Fibroblast of upper back skin (primary cell): ENCODE measurements around the gene GNG7.
"Not testable (repeated sequence)": the region's sequence is repeated elsewhere in the genome, so short reads cannot be mapped to it uniquely, and the experiment has no call there.

Experiments
- DNase-seq: peaks from one replicate; pipeline ENCODE4 v3.0.0-alpha.2; 2013

GNG7 gene

GRCh38 chr19:2497186-2497585 lies 205.3 kb downstream of the GNG7 start:
- DNase-seq: no peak

- no peak for DNase-seq
Measured at GRCh38 chr19:2495651-2496316, 206.7 kb downstream of the GNG7 start.

- DNase-seq: no peak
Measured at GRCh38 chr19:2495130-2495641, 207.3 kb downstream of the GNG7 start.

- DNase-seq: peak; percentile 75
Measured at GRCh38 chr19:2494447-2495129, 207.9 kb downstream of the GNG7 start.

- DNase-seq: peak; percentile 80
Measured at GRCh38 chr19:2494084-2494446, 208.4 kb downstream of the GNG7 start.

GRCh38 chr19:2493448-2493847 lies 209.0 kb downstream of the GNG7 start:
- not testable (repeated sequence) for DNase-seq

- no peak for DNase-seq
Measured at GRCh38 chr19:2492870-2493269, 209.6 kb downstream of the GNG7 start.

- peak; percentile 93 for DNase-seq
Measured at GRCh38 chr19:2491130-2491801, 211.2 kb downstream of the GNG7 start.

GRCh38 chr19:2490659-2491058 lies 211.8 kb downstream of the GNG7 start:
- no peak for DNase-seq

GRCh38 chr19:2488942-2489731 lies 213.4 kb downstream of the GNG7 start:
- no peak for DNase-seq

- no peak for DNase-seq
Measured at GRCh38 chr19:2488405-2488941, 214.0 kb downstream of the GNG7 start.

- DNase-seq: no peak
Measured at GRCh38 chr19:2487842-2488241, 214.7 kb downstream of the GNG7 start.

GRCh38 chr19:2487090-2487489 lies 215.4 kb downstream of the GNG7 start:
- no peak for DNase-seq

GRCh38 chr19:2485428-2485827 lies 217.1 kb downstream of the GNG7 start:
- DNase-seq: no peak

- DNase-seq: no peak
Measured at GRCh38 chr19:2484178-2484937, 218.1 kb downstream of the GNG7 start.

- no peak for DNase-seq
Measured at GRCh38 chr19:2483484-2484151, 218.9 kb downstream of the GNG7 start.

- no peak for DNase-seq
Measured at GRCh38 chr19:2483084-2483483, 219.4 kb downstream of the GNG7 start.

- DNase-seq: no peak
Measured at GRCh38 chr19:2482354-2483038, 220.0 kb downstream of the GNG7 start.

GRCh38 chr19:2481466-2481865 lies 221.0 kb downstream of the GNG7 start:
- no peak for DNase-seq

- DNase-seq: no peak
Measured at GRCh38 chr19:2479556-2480194, 222.8 kb downstream of the GNG7 start.
